NCI-H2227 (cell line): ENCODE results near the gene SDF4.

Experiments
- DNase-seq: peaks from one replicate; lab custom pipeline; 2025; ENCODE audit not compliant: unreplicated experiment; lab: John Stamatoyannopoulos, UW

The SDF4 gene

GRCh38 chr1:1213345-1214265 lies 18.2 kb downstream of the SDF4 start, which contains the start of gene TNFRSF4:
Gene TNFRSF4, minus strand, starts transcription at chr1:1214153. Its CDS starts 26 bp downstream, at chr1:1214127.
- DNase-seq = no peak

- DNase-seq = no peak
Observed at GRCh38 chr1:1212780-1213344, 18.9 kb downstream of the SDF4 start.

- no peak for DNase-seq
Observed at GRCh38 chr1:1211541-1212441, 20.0 kb downstream of the SDF4 start.

GRCh38 chr1:1210726-1211540 lies 20.9 kb downstream of the SDF4 start:
- no peak for DNase-seq

- DNase-seq = no peak
Observed at GRCh38 chr1:1208713-1209433, 22.9 kb downstream of the SDF4 start.

- no peak for DNase-seq
Observed at GRCh38 chr1:1207571-1207892, 24.3 kb downstream of the SDF4 start.

GRCh38 chr1:1206966-1207531 lies 24.8 kb downstream of the SDF4 start:
- no peak for DNase-seq

- DNase-seq = no peak
Observed at GRCh38 chr1:1206376-1206965, 25.3 kb downstream of the SDF4 start, which contains the start of gene TNFRSF18. Gene TNFRSF18, minus strand, starts transcription at chr1:1206592. Its CDS starts 21 bp downstream, at chr1:1206571.

GRCh38 chr1:1205769-1206375 lies 25.9 kb downstream of the SDF4 start:
- DNase-seq = no peak

GRCh38 chr1:1204998-1205768 lies 26.6 kb downstream of the SDF4 start:
- no peak for DNase-seq

GRCh38 chr1:1204425-1204920 lies 27.3 kb downstream of the SDF4 start:
- no peak for DNase-seq

GRCh38 chr1:1203561-1204424 lies 28.0 kb downstream of the SDF4 start:
- no peak for DNase-seq

- DNase-seq = no peak
Observed at GRCh38 chr1:1202831-1203560, 28.8 kb downstream of the SDF4 start.

- DNase-seq = peak; percentile 68
Observed at GRCh38 chr1:1200876-1201810, 30.7 kb downstream of the SDF4 start.
